Measurements from ENCODE around the gene RBM23.
A peak's percentile ranks its signal among the peaks of the same experiment; 100 is the strongest.

The RBM23 gene

GRCh38 chr14:22884738-22885523, 34.0 kb downstream of the RBM23 start:
- DNase-seq: no peak

GRCh38 chr14:22884076-22884737, 34.7 kb downstream of the RBM23 start:
- DNase-seq: no peak

- DNase-seq: no peak
Observed at GRCh38 chr14:22883173-22883976, 35.6 kb downstream of the RBM23 start, which contains the start of gene REM2. Gene REM2, plus strand, starts transcription at chr14:22883222. Its CDS starts 66 bp downstream, at chr14:22883288.

GRCh38 chr14:22882529-22883172, 36.3 kb downstream of the RBM23 start:
- DNase-seq: peak; percentile 19

- no peak for DNase-seq
Observed at GRCh38 chr14:22882064-22882463, 36.9 kb downstream of the RBM23 start.

GRCh38 chr14:22878271-22879246, 40.4 kb downstream of the RBM23 start:
- DNase-seq: no peak

GRCh38 chr14:22877000-22877501, 41.9 kb downstream of the RBM23 start:
- DNase-seq: no peak

- DNase-seq: no peak
Observed at GRCh38 chr14:22875748-22876319, 43.1 kb downstream of the RBM23 start.

- DNase-seq: no peak
Observed at GRCh38 chr14:22875003-22875747, 43.8 kb downstream of the RBM23 start.

GRCh38 chr14:22872833-22873520, 46.0 kb downstream of the RBM23 start:
- DNase-seq: no peak

- peak; percentile 82 for DNase-seq
Observed at GRCh38 chr14:22872033-22872832, 46.7 kb downstream of the RBM23 start.

GRCh38 chr14:22871224-22872032, 47.5 kb downstream of the RBM23 start, which contains the start of gene LRP10:
Gene LRP10, plus strand, starts transcription at chr14:22871740. Its CDS starts 564 bp downstream, at chr14:22872304.
- peak; percentile 70 for DNase-seq

- no peak for DNase-seq
Observed at GRCh38 chr14:22870811-22871223, 48.1 kb downstream of the RBM23 start.

- no peak for DNase-seq
Observed at GRCh38 chr14:22866874-22867273, 52.1 kb downstream of the RBM23 start.

GRCh38 chr14:22865424-22866405, 53.2 kb downstream of the RBM23 start:
- no peak for DNase-seq

GRCh38 chr14:22864979-22865378, 54.0 kb downstream of the RBM23 start:
- DNase-seq: no peak

Measured in fibroblast of upper back skin (primary cell).